Neutrophil (primary cell): ENCODE data around the gene BUB3.

Source experiments
- H3K27ac ChIP-seq: fragments of 200-600 bp; sonication (generic); 2 replicates; pipeline ENCODE4 v1.5.1; 2016; ENCODE audit warnings: mild to moderate bottlenecking, moderate library complexity
- H3K27me3 ChIP-seq: fragments of 200-600 bp; sonication (generic); 2 replicates; pipeline ENCODE4 v1.6.0; 2016; ENCODE audit warnings: mild to moderate bottlenecking
- H3K36me3 ChIP-seq: fragments of 200-600 bp; sonication (generic); 2 replicates; pipeline ENCODE4 v1.5.1; 2017
- H3K4me1 ChIP-seq, 2 experiments: fragments of 200-600 bp in 1 of 2; sonication (generic) in 1 of 2; 1 replicate in 1 of 2; 2 replicates in 1 of 2; pipeline versions ENCODE4 v1.5.1 to v1.6.1; 2013 to 2016; ENCODE audit warnings: low read depth in 1 of 2, low read length in 1 of 2, mild to moderate bottlenecking in 1 of 2, moderate library complexity in 1 of 2; ENCODE audit not compliant: control insufficient read depth in 1 of 2, insufficient read depth in 1 of 2
- H3K4me3 ChIP-seq, 2 experiments: fragments of 200-600 bp in 1 of 2; sonication (generic) in 1 of 2; 1 replicate in 1 of 2; 2 replicates in 1 of 2; pipeline ENCODE4 v1.5.1; 2013 to 2016; ENCODE audit warnings: low read depth in 1 of 2, low read length in 1 of 2, mild to moderate bottlenecking in 1 of 2, moderate library complexity in 1 of 2
- H3K9me3 ChIP-seq: fragments of 200-600 bp; sonication (generic); 2 replicates; pipeline ENCODE4 v1.5.1; 2016
- TF ChIP-seq, protein P1 (sequence below): fragments of 200-600 bp; sonication (generic); IDR thresholded peaks from 2 replicates; pipeline ENCODE4 v1.5.1; 2016; ENCODE audit warnings: antibody characterized with exemption

The BUB3 gene, protein sequence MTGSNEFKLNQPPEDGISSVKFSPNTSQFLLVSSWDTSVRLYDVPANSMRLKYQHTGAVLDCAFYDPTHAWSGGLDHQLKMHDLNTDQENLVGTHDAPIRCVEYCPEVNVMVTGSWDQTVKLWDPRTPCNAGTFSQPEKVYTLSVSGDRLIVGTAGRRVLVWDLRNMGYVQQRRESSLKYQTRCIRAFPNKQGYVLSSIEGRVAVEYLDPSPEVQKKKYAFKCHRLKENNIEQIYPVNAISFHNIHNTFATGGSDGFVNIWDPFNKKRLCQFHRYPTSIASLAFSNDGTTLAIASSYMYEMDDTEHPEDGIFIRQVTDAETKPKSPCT

DNA sequence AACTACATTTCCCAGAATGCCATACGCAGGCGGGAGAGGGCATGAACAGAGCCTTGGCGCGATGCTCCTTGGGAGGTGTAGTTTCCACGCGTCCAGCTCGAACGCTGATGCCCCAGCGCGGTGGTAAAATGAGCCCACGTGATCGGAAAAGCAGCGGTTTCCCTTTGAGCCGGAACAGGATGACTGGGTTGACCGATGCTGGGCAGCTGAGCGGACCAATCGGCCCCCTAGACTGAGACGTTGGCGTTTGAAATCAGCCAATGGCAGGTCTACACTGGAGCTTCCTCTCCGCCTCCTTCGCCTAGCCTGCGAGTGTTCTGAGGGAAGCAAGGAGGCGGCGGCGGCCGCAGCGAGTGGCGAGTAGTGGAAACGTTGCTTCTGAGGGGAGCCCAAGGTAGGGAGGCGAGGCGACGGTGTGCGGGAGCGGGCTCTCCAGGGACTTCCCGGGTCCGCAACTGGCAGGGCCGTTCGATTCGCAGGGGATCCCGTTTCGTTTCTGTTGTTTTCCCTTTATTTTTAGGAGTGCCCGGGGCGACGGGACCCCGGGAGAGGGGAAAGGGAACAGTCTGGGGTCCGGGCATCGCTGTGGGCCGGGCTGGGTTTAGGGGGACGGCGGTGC lies at the start of gene BUB3:
Gene BUB3 (plus strand): TSS at position 311 of the 619 bp plus-strand sequence. CDS start 516 bp downstream, outside the sequence.
- H3K4me1 ChIP-seq = peaks cover 29 to 46% of the 10 kb centered on the region in 2 experiments
- TF ChIP-seq, protein P1, sequence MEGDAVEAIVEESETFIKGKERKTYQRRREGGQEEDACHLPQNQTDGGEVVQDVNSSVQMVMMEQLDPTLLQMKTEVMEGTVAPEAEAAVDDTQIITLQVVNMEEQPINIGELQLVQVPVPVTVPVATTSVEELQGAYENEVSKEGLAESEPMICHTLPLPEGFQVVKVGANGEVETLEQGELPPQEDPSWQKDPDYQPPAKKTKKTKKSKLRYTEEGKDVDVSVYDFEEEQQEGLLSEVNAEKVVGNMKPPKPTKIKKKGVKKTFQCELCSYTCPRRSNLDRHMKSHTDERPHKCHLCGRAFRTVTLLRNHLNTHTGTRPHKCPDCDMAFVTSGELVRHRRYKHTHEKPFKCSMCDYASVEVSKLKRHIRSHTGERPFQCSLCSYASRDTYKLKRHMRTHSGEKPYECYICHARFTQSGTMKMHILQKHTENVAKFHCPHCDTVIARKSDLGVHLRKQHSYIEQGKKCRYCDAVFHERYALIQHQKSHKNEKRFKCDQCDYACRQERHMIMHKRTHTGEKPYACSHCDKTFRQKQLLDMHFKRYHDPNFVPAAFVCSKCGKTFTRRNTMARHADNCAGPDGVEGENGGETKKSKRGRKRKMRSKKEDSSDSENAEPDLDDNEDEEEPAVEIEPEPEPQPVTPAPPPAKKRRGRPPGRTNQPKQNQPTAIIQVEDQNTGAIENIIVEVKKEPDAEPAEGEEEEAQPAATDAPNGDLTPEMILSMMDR = peak; percentile 74

DNA sequence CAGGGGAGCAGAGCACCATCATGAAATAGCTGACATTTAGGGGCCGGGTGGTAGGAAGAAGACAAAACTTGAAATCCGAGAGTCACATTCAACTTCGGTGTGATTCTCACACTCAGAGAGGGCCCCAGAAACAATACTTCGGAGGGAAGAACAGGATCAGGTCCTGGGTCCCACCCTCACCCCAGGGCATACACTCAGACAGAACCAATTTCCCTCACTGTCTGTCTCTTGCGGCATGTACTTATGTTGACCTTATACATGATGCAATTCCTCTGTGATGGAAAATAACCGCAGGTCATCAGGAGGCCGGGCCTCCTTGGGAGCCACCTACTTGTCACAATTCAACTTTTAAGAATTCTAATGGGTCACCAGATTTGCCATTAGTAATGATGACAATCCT lies 44.7 kb upstream of the BUB3 start:
- TF ChIP-seq, protein P1 = no peak
- no peaks in the 10 kb centered on the region for H3K36me3 ChIP-seq

More for the DNA sequence above, at the start of gene BUB3:
- Histone ChIP-seq H3K9me3 (no peaks in the 10 kb centered on the region), H3K27me3 (peaks cover 47% of the 10 kb centered on the region), H3K4me3 (peak within 1 kb of the TSS; percentile 87 to 98), H3K36me3 (peaks cover 27% of the 10 kb centered on the region), H3K27ac (peak within 1 kb of the TSS; percentile 83)

DNA sequence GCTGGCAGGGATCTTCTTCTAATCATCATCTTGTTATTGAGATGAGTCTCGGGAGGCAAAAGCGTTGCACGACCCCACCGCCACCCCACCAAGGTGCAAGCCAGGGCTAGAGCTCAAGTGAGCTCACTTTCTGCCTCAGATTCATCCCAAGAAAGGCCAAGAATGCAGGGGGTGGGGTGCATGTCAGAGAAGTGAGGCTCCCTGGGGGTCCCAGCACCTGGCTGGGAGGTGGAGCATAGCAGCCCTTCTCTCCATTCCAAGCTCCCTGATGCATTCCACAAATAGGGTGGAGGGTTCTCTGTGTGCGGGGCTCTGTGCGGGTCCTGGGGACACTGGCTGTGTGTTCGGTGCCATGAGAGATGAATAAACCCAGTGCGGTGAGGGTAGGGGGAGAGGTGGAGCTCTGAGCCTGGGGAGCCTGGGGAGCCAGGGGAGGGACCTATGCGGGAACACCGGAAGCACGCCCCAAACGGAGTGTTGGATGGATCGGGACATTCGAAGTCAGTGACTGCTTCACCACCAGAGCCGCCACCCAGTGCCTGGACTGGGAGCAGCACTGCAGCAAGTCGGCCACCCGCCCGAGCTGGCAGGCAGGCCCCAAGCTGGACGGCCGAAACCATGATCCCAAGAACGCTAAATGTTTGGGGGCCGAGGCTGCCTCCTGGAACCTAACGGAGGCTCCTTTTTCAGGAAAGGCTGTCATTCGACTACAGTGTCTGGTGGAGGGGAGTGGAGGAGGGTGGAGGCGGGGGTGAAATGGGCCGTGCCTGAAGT lies 36.4 kb upstream of the BUB3 start:
- Histone ChIP-seq H3K4me1 (no peaks in the 10 kb centered on the region), H3K27ac (no peak overlapping the region), H3K4me3 (no peak overlapping the region), H3K9me3 (no peaks in the 10 kb centered on the region), H3K36me3 (no peaks in the 10 kb centered on the region), H3K27me3 (peaks cover 93% of the 10 kb centered on the region)
- TF ChIP-seq, protein P1 = no peak

More for the DNA sequence above, 44.7 kb upstream of the BUB3 start:
- Histone ChIP-seq H3K27me3 (peaks cover 42% of the 10 kb centered on the region), H3K4me1 (no peaks in the 10 kb centered on the region), H3K27ac (no peak overlapping the region), H3K9me3 (no peaks in the 10 kb centered on the region), H3K4me3 (no peak overlapping the region)

DNA sequence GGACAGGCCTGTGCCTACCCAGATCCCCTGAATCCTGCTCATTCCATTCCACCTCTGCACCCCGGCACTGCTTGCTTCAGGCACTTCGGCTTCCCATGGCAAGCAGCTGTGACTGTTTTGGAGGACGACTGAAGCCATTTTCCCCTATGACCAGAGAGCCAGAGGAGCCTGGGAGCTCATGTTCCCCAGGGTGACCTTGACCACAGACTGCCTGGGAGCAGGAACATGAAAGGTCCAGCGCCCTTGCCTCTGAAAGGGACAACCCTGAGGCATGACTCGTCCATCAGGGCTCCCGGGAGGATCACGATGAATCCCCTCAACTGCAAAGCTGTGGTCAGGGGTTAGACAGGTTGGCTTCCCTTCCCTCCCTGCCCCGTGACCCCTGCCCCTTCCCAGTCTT lies 35.1 kb upstream of the BUB3 start:
- H3K4me1 ChIP-seq = no peaks in the 10 kb centered on the region
- no peaks in the 10 kb centered on the region for H3K9me3 ChIP-seq
- TF ChIP-seq, protein P1 = no peak
- no peaks in the 10 kb centered on the region for H3K36me3 ChIP-seq
- H3K27ac ChIP-seq = no peak overlapping the region
- peaks cover 96% of the 10 kb centered on the region for H3K27me3 ChIP-seq
- no peak overlapping the region for H3K4me3 ChIP-seq

DNA sequence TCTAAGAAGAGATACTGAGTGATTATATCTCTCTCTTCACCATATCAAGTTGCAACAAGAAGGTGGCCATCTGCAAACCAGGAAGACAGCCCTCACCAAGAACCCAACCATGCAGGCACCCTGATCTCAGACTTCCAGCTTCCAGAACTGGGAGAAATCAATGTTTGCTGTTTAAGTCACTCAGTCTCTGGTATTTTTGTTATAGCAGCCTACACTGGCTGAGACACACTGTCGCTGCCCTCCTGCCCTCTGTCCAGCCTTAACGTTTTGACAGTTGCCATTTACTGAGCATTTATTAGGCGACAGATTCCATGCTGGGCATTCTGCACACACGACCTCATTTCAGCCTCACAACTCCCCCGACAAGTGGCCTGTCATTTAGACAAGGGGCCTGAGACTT lies 28.0 kb upstream of the BUB3 start:
- H3K9me3 ChIP-seq = no peaks in the 10 kb centered on the region
- peaks cover 97% of the 10 kb centered on the region for H3K27me3 ChIP-seq
- H3K27ac ChIP-seq = no peak overlapping the region
- TF ChIP-seq, protein P1 = no peak
- H3K4me1 ChIP-seq = no peaks in the 10 kb centered on the region
- H3K36me3 ChIP-seq = no peaks in the 10 kb centered on the region
- no peak overlapping the region for H3K4me3 ChIP-seq
